Gastroesophageal sphincter (tissue), 3 donors: ENCODE measurements around the gene SUSD6.

Experiments
- CTCF ChIP-seq, 4 experiments: fragments of 200-600 bp in 2 of 4; fragments of 450-650 bp in 2 of 4; sonication (generic) in 1 of 4; IDR thresholded peaks; one replicate each; pipeline ENCODE4 v1.5.1; 2017 to 2019; ENCODE audit warnings: antibody characterized with exemption in 4 of 4, mild to moderate bottlenecking in 2 of 4, moderate library complexity in 2 of 4
- POLR2A ChIP-seq, 2 donors: fragments of 450-650 bp; IDR thresholded peaks; one replicate each; pipeline ENCODE4 v1.6.1; 2017; ENCODE audit warnings: antibody characterized with exemption in 2 of 2, mild to moderate bottlenecking in 2 of 2, moderate library complexity in 1 of 2
- POLR2AphosphoS5 ChIP-seq: sonication (generic); formaldehyde crosslinking; IDR thresholded peaks from one replicate; pipeline ENCODE4 v1.6.1; 2017; ENCODE audit warnings: antibody characterized with exemption

GRCh38 chr14:69753860-69754259, 142.5 kb downstream of the SUSD6 start:
- TF ChIP-seq POLR2A (IDR thresholded peaks at IDR 0.05) (no peak), POLR2AphosphoS5 (no peak), CTCF (IDR thresholded peaks at IDR 0.05) (no peak)
